Mucosa of gallbladder (tissue), 1 donor: Measurements from ENCODE around the gene SORBS2. TPM values are rescaled to one million over a fixed set of nuclear protein-coding genes. Genes with fewer than 3 reads are reported as not detected.

Experiments used
- DNase-seq: peaks from one replicate; pipeline ENCODE4 v3.0.0-alpha.2; 2020; ENCODE audit warnings: low spot score
- total RNA-seq: library from RNA; stranded (reverse); gene quantifications from one replicate; pipeline ENCODE4 v1.2.1, GENCODE V29; 2021
- donor health status: DM: no; HTN: no; CAD: no.

SORBS2 gene
- total RNA-seq, 1 donor from 2014 or later, result 184 TPM

GRCh38 chr4:185638093-185638492 lies 173.9 kb downstream of the SORBS2 start:
- no peak for DNase-seq

- no peak for DNase-seq
Observed at GRCh38 chr4:185637163-185637875, 174.7 kb downstream of the SORBS2 start.

GRCh38 chr4:185634066-185634652 lies 177.8 kb downstream of the SORBS2 start:
- no peak for DNase-seq

- no peak for DNase-seq
Observed at GRCh38 chr4:185626798-185627197, 185.2 kb downstream of the SORBS2 start.

- DNase-seq, result no peak
Observed at GRCh38 chr4:185625503-185625902, 186.5 kb downstream of the SORBS2 start.

GRCh38 chr4:185624259-185624589 lies 187.8 kb downstream of the SORBS2 start:
- no peak for DNase-seq

GRCh38 chr4:185623444-185624258 lies 188.3 kb downstream of the SORBS2 start:
- DNase-seq, result no peak

GRCh38 chr4:185608185-185608584 lies 203.8 kb downstream of the SORBS2 start:
- no peak for DNase-seq

GRCh38 chr4:185602397-185602796 lies 209.6 kb downstream of the SORBS2 start:
- no peak for DNase-seq

GRCh38 chr4:185600801-185601434 lies 211.1 kb downstream of the SORBS2 start:
- DNase-seq, result no peak

- DNase-seq, result peak; percentile 21
Observed at GRCh38 chr4:185599553-185600243, 212.3 kb downstream of the SORBS2 start.

GRCh38 chr4:185598846-185599552 lies 213.0 kb downstream of the SORBS2 start:
- no peak for DNase-seq

- peak; percentile 70 for DNase-seq
Observed at GRCh38 chr4:185597532-185598188, 214.3 kb downstream of the SORBS2 start.

- no peak for DNase-seq
Observed at GRCh38 chr4:185592845-185593488, 219.0 kb downstream of the SORBS2 start.

GRCh38 chr4:185592438-185592837 lies 219.6 kb downstream of the SORBS2 start:
- no peak for DNase-seq

- no peak for DNase-seq
Observed at GRCh38 chr4:185591679-185592141, 220.3 kb downstream of the SORBS2 start.

- no peak for DNase-seq
Observed at GRCh38 chr4:185590982-185591381, 221.0 kb downstream of the SORBS2 start.

- no peak for DNase-seq
Observed at GRCh38 chr4:185589067-185589836, 222.7 kb downstream of the SORBS2 start.
